ENCODE data around the gene HTR1B. TPM values are rescaled to one million over a fixed set of nuclear protein-coding genes. Genes with fewer than 3 reads are reported as not detected.

HTR1B gene
- total RNA-seq, 2 donors from 2014 or later, result not detected

DNA sequence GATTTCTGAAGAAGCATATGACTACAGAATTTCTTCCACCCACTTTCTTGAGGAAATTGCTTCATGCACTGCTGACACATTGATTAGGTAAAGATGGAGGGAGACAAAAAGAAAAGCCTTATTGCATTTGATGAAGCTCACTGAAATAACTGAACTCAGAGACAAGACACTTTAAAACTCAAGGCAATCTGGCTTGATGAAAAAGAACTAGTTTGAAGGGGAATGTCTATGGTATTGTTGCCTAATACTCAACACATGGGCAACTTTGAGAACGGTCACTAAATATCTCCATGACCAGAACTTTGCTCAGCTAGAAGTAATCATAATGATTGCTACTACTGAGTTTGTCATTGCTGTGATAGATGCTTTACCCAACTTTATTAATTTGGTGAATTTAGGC, 38.1 kb downstream of the HTR1B start:
- TF ChIP-seq, protein P1, sequence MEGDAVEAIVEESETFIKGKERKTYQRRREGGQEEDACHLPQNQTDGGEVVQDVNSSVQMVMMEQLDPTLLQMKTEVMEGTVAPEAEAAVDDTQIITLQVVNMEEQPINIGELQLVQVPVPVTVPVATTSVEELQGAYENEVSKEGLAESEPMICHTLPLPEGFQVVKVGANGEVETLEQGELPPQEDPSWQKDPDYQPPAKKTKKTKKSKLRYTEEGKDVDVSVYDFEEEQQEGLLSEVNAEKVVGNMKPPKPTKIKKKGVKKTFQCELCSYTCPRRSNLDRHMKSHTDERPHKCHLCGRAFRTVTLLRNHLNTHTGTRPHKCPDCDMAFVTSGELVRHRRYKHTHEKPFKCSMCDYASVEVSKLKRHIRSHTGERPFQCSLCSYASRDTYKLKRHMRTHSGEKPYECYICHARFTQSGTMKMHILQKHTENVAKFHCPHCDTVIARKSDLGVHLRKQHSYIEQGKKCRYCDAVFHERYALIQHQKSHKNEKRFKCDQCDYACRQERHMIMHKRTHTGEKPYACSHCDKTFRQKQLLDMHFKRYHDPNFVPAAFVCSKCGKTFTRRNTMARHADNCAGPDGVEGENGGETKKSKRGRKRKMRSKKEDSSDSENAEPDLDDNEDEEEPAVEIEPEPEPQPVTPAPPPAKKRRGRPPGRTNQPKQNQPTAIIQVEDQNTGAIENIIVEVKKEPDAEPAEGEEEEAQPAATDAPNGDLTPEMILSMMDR (IDR thresholded peaks at IDR 0.05), result no peak
- H3K27me3 ChIP-seq, result no peaks in the 10 kb centered on the region
- no peaks in the 10 kb centered on the region for H3K9me3 ChIP-seq
- no peaks in the 10 kb centered on the region for H3K4me1 ChIP-seq
- H3K36me3 ChIP-seq, result no peaks in the 10 kb centered on the region
- no peak overlapping the region for H3K27ac ChIP-seq
- no peak overlapping the region for H3K4me3 ChIP-seq
- no peak for DNase-seq (ENCODE audit: low spot score)

- H3K27ac ChIP-seq, result no peak overlapping the region
- no peaks in the 10 kb centered on the region for H3K36me3 ChIP-seq
- TF ChIP-seq, protein P1 (IDR thresholded peaks at IDR 0.05), result no peak
- no peaks in the 10 kb centered on the region for H3K9me3 ChIP-seq
- no peak for DNase-seq (ENCODE audit: low spot score)
- H3K27me3 ChIP-seq, result no peaks in the 10 kb centered on the region
- H3K4me3 ChIP-seq, result no peak overlapping the region
- no peaks in the 10 kb centered on the region for H3K4me1 ChIP-seq
These were observed 38.5 kb downstream of the HTR1B start for GRCh38 chr6:77424761-77425160.

DNA sequence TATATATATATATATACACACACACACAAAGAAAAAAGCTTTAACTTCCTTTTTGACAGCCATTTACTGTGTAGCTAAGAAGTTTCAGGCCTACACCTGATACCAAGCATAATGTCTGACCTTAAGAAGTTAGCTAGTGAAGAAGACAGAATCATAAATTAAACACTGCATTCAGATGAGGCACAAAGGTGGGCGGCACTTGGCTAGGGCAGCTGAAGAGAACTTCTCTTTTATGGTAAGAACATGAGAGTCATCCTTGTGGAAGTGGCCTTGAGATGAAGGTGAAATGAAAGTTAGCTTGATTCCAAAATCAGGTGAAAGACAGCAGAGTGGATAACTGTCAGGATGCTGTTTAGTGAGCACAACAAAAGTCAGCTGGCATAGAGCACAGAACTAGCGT, 46.5 kb downstream of the HTR1B start:
- Histone ChIP-seq H3K27me3 (no peaks in the 10 kb centered on the region), H3K36me3 (no peaks in the 10 kb centered on the region), H3K27ac (no peak overlapping the region), H3K9me3 (no peaks in the 10 kb centered on the region), H3K4me1 (no peaks in the 10 kb centered on the region), H3K4me3 (no peak overlapping the region)
- DNase-seq (ENCODE audit: low spot score), result no peak
- TF ChIP-seq, protein P1 (IDR thresholded peaks at IDR 0.05), result no peak

DNA sequence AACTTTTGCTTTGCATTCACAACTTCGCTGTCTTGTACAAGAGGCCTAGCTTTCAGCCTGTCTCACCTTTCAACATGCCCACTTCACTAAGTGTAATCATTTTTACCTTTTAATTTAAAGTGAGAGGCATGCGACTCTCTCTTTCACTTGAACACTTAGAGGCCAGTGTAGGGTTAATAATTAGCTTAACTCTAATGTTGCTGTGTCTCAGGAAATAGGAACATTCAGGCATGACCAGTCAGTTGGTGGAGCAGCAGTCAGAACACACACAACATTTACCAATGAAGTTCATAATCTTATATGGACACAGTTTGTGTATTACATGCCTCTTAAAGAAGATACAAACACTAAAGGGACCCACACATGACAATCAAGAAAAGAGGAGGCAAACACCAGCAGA, 47.6 kb downstream of the HTR1B start:
- Histone ChIP-seq H3K36me3 (no peaks in the 10 kb centered on the region), H3K4me3 (no peak overlapping the region), H3K9me3 (no peaks in the 10 kb centered on the region), H3K4me1 (no peaks in the 10 kb centered on the region), H3K27ac (no peak overlapping the region), H3K27me3 (no peaks in the 10 kb centered on the region)
- DNase-seq (ENCODE audit: low spot score), result no peak
- TF ChIP-seq, protein P1 (IDR thresholded peaks at IDR 0.05), result no peak

Other genes starting within 250 kb of the HTR1B start
- gene MEI4, start 189.5 kb upstream of the HTR1B start, total RNA-seq, result 1 to 10 TPM in 1 of 2 donors, under 1 TPM in 1; 0.51 to 1.4 TPM